DOHH2 (cell line): ENCODE measurements around the gene PAFAH2.

Experiments used
- H3F3A ChIP-seq: fragments of 200-600 bp; sonication (generic), shearing (Covaris generic); 2 replicates; pipeline ENCODE4 v1.6.0; 2016; ENCODE audit warnings: antibody characterized with exemption, mild to moderate bottlenecking; ENCODE audit not compliant: control insufficient read depth, insufficient read depth
- H3K27ac ChIP-seq: fragments of 200-600 bp; sonication (generic); 2 replicates; pipeline ENCODE4 v1.5.1; 2014; ENCODE audit warnings: low read depth, mild to moderate bottlenecking, low read length, moderate library complexity
- H3K27me3 ChIP-seq: fragments of 200-600 bp; sonication (generic); 2 replicates; pipeline ENCODE4 v1.6.1; 2014; ENCODE audit warnings: mild to moderate bottlenecking, low read length, mixed read lengths; ENCODE audit not compliant: control insufficient read depth
- H3K36me3 ChIP-seq: fragments of 200-600 bp; sonication (generic); 2 replicates; pipeline ENCODE4 v1.6.1; 2014; ENCODE audit warnings: mild to moderate bottlenecking, low read length, moderate library complexity, mixed read lengths; ENCODE audit not compliant: control insufficient read depth
- H3K4me1 ChIP-seq: fragments of 200-600 bp; sonication (generic); 2 replicates; pipeline ENCODE4 v1.6.1; 2014; ENCODE audit warnings: mild to moderate bottlenecking, low read length, mixed read lengths; ENCODE audit not compliant: control insufficient read depth
- H3K4me2 ChIP-seq: fragments of 200-600 bp; sonication (generic); 2 replicates; pipeline ENCODE4 v1.6.0; 2014; ENCODE audit warnings: mild to moderate bottlenecking, low read length, moderate library complexity
- H3K4me3 ChIP-seq: fragments of 200-600 bp; sonication (generic); 2 replicates; pipeline ENCODE4 v1.5.1; 2014; ENCODE audit warnings: mild to moderate bottlenecking, low read length, mixed read lengths
- H3K79me2 ChIP-seq: fragments of 200-600 bp; sonication (generic); 2 replicates; pipeline ENCODE4 v1.6.1; 2014; ENCODE audit warnings: mild to moderate bottlenecking, low read length, mixed read lengths; ENCODE audit not compliant: control insufficient read depth
- H3K9me2 ChIP-seq: fragments of 200-600 bp; sonication (generic); replicated peaks from 2 replicates; pipeline ENCODE4 v1.6.1; 2014; ENCODE audit warnings: mild to moderate bottlenecking, low read length, mixed read lengths; ENCODE audit not compliant: control insufficient read depth
- H3K9me3 ChIP-seq: fragments of 200-600 bp; sonication (generic); 2 replicates; pipeline ENCODE4 v1.6.1; 2014; ENCODE audit warnings: antibody characterized with exemption, low read length, mixed read lengths; ENCODE audit not compliant: control insufficient read depth, insufficient read depth
- H4K20me1 ChIP-seq: fragments of 200-600 bp; sonication (generic); 2 replicates; pipeline ENCODE4 v1.6.0; 2014; ENCODE audit warnings: low read depth, mild to moderate bottlenecking, antibody characterized with exemption, low read length, moderate library complexity; ENCODE audit not compliant: control insufficient read depth, insufficient read depth
- EZH2phosphoT487 ChIP-seq: fragments of 200-600 bp; sonication (generic); IDR thresholded peaks from 2 replicates; pipeline ENCODE4 v1.6.1; 2017; ENCODE audit warnings: borderline replicate concordance, mild to moderate bottlenecking, antibody characterized with exemption, low read length, moderate library complexity, mixed read lengths
- TF ChIP-seq, protein P1 (sequence below): fragments of 200-600 bp; sonication (generic); IDR thresholded peaks from one replicate; pipeline ENCODE4 v1.5.1; 2014; ENCODE audit warnings: antibody characterized with exemption, mild to moderate bottlenecking, low read depth, low read length; ENCODE audit not compliant: poor library complexity, severe bottlenecking

Gene PAFAH2

DNA sequence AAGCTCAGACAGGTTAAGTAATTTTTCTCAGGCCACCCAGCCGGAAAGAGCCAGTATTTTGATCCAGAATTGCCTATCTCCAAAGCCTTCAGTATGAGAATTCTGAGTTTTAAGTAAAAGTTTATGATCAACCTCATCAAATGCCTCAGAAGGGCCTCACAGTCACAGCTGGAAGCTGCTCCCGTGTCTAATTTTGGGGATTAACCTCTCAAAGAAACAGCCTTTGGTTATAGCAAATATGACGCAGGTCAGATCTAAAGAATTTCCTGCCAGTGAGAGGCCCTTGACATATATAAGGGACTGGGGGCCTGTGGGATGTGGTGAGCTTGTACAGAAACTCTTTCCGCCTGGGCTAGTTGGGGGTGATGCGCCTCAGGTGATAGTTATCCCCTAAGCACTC, 26.0 kb upstream of the PAFAH2 start:
- TF ChIP-seq, protein P1, sequence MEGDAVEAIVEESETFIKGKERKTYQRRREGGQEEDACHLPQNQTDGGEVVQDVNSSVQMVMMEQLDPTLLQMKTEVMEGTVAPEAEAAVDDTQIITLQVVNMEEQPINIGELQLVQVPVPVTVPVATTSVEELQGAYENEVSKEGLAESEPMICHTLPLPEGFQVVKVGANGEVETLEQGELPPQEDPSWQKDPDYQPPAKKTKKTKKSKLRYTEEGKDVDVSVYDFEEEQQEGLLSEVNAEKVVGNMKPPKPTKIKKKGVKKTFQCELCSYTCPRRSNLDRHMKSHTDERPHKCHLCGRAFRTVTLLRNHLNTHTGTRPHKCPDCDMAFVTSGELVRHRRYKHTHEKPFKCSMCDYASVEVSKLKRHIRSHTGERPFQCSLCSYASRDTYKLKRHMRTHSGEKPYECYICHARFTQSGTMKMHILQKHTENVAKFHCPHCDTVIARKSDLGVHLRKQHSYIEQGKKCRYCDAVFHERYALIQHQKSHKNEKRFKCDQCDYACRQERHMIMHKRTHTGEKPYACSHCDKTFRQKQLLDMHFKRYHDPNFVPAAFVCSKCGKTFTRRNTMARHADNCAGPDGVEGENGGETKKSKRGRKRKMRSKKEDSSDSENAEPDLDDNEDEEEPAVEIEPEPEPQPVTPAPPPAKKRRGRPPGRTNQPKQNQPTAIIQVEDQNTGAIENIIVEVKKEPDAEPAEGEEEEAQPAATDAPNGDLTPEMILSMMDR: no peak
- no peak for TF ChIP-seq EZH2phosphoT487
- Histone ChIP-seq H3K27ac (no peak overlapping the region), H3K4me3 (no peak overlapping the region), H3K4me1 (no peaks in the 10 kb centered on the region), H3F3A (no peaks in the 10 kb centered on the region), H3K9me2 (no peaks in the 10 kb centered on the region), H3K4me2 (no peak overlapping the region), H3K36me3 (no peaks in the 10 kb centered on the region), H4K20me1 (no peaks in the 10 kb centered on the region), H3K27me3 (peaks cover 13% of the 10 kb centered on the region), H3K79me2 (no peaks in the 10 kb centered on the region), H3K9me3 (no peaks in the 10 kb centered on the region)

DNA sequence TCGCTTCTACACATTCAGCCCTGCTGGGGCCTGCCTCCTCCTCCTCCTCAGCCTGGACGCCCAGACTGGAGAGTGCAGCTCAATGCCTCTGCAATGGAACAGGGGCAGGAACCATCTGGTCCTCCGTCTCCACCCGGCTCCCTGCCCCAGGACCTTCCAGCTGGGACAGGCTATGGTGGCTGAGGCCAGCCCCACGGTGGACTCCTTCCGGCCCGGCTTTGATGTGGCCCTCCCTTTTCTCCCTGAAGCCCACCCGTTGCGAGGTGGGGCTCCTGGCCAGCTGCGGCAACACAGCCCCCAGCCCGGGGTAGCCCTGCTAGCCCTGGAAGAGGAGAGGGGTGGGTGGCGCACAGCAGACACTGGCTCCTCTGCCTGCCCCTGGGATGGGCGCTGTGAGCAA, 25.1 kb upstream of the PAFAH2 start:
- H3K9me2 ChIP-seq: no peaks in the 10 kb centered on the region
- H3K36me3 ChIP-seq: no peaks in the 10 kb centered on the region
- peaks cover 13% of the 10 kb centered on the region for H3K27me3 ChIP-seq
- no peaks in the 10 kb centered on the region for H3K9me3 ChIP-seq
- no peak overlapping the region for H3K27ac ChIP-seq
- no peaks in the 10 kb centered on the region for H3F3A ChIP-seq
- H3K79me2 ChIP-seq: no peaks in the 10 kb centered on the region
- no peaks in the 10 kb centered on the region for H4K20me1 ChIP-seq
- TF ChIP-seq, protein P1: no peak
- TF ChIP-seq EZH2phosphoT487: no peak
- no peak overlapping the region for H3K4me3 ChIP-seq
- H3K4me1 ChIP-seq: no peaks in the 10 kb centered on the region
- no peak overlapping the region for H3K4me2 ChIP-seq

DNA sequence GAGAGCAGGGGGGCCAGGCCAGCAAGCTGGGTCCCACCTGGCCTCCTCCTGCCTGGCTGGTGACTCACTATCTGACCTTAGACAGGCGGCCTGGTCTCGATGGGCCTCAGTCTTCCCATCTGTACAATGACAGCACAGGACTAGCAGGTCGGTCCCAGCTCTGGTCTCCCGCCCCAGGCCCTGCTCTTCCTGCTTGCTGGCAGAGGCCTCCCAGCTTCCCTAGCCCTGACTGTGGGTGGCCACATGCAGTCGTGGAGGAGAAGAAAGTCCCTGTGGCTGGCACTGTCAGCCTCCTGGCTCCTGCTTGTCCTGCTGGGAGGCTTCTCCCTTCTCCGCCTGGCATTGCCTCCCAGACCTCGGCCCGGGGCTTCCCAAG, 24.5 kb upstream of the PAFAH2 start:
- no peak overlapping the region for H3K4me3 ChIP-seq
- no peak overlapping the region for H3K27ac ChIP-seq
- TF ChIP-seq EZH2phosphoT487: no peak
- TF ChIP-seq, protein P1: no peak
- no peak overlapping the region for H3K4me2 ChIP-seq
- H3F3A ChIP-seq: no peaks in the 10 kb centered on the region
- no peaks in the 10 kb centered on the region for H4K20me1 ChIP-seq
- no peaks in the 10 kb centered on the region for H3K79me2 ChIP-seq
- peaks cover 13% of the 10 kb centered on the region for H3K27me3 ChIP-seq
- H3K36me3 ChIP-seq: no peaks in the 10 kb centered on the region
- no peaks in the 10 kb centered on the region for H3K9me2 ChIP-seq
- no peaks in the 10 kb centered on the region for H3K4me1 ChIP-seq
- H3K9me3 ChIP-seq: no peaks in the 10 kb centered on the region
